ENCODE results near the gene RGS10. TPM values are rescaled to one million over a fixed set of nuclear protein-coding genes. Genes with fewer than 3 reads are reported as not detected.

Gene RGS10
- total and polyA plus RNA-seq, 9 of the 15 experiments (the other 6 are each of a cell fraction or from before 2014, with no cell fraction given): 31.9 to 123 (median 62.1) TPM

GRCh38 chr10:119541459-119542356 is 811 bp downstream of the RGS10 start:
- peak overlapping the region; percentile 77 for H3K4me2 ChIP-seq (ENCODE audit: insufficient read depth, low read length)
- under 1% methylated on average over 33 of the region's 57 CpGs for WGBS (ENCODE audit: insufficient coverage, low coverage, missing lambda C conversion rate)
- DNase-seq (ENCODE audit: extremely low read depth in 1 of 4, low spot score in 3 of 4) (peak in 3 of 4 experiments; percentile 26 to 37 (median 28)), ATAC-seq (peak; percentile 13), FAIRE-seq (no peak)
- ChIA-PET POLR2A (interaction anchor here (0.5 to 1.1 kb wide), 4 partner anchors 46 to 365 kb away, joined by 3 to 4 read pairs (median 4); no protein-coding TSS in a partner anchor), CTCF (ENCODE audit: low intra/inter-chr PET ratio) (no interaction called here)
- peaks cover 18 to 55% of the 10 kb centered on the region in 2 experiments for H3K4me1 ChIP-seq (replicated peaks in 1 of 2; ENCODE audit: control insufficient read depth in 2 of 2, insufficient read depth in 2 of 2, low read length in 2 of 2)
- H4K20me1 ChIP-seq (replicated peaks; ENCODE audit: control insufficient read depth, insufficient read depth, low read length): 0 out of 2 replicates have a peak, but pooled peaks cover 5% of the 10 kb centered on the region
- no peaks in the 10 kb centered on the region for H3K9me1 ChIP-seq (ENCODE audit: control insufficient read depth, insufficient read depth, low read length)
- H3K9ac ChIP-seq (ENCODE audit: insufficient read depth in 1 of 2, low read depth in 2 of 2, low read length in 2 of 2): peak overlapping the region; percentile 69 to 90
- in situ Hi-C loops (cut with MboI) (no loop called here), intact Hi-C loops (cut with micrococcal nuclease) (loop anchor here (5.0 to 10.0 kb wide), 4 partner anchors 44 to 334 kb away; partner anchors contain the start of genes BAG3 and GRK5)
- H2AFZ ChIP-seq (ENCODE audit: low read depth, low read length): peak overlapping the region; percentile 82; the same call in 1 of the 2 replicates
- H3K9me3 ChIP-seq (replicated peaks; ENCODE audit: control insufficient read depth, insufficient read depth, low read depth, low read length): no peaks in the 10 kb centered on the region
- H3K27ac ChIP-seq (ENCODE audit: extremely low read depth, low read depth, low read length): peak overlapping the region; percentile 75; the same call in 1 of the 3 replicates
- H3K27me3 ChIP-seq (ENCODE audit: control insufficient read depth in 2 of 2, insufficient read depth in 2 of 2, low read length in 2 of 2): no peaks in the 10 kb centered on the region
- peaks cover 5% of the 10 kb centered on the region; the same call in 1 of the 3 replicates for H3K36me3 ChIP-seq (ENCODE audit: control insufficient read depth, insufficient read depth, low read length)
- H3K4me3 ChIP-seq: peak overlapping the region; percentile 70
- peaks cover 57% of the 10 kb centered on the region for H3K79me2 ChIP-seq (ENCODE audit: control insufficient read depth, insufficient read depth, low read length)
- no TSS peak for BruUV-seq (replicated peaks)
- TF ChIP-seq UBTF (IDR thresholded peaks at IDR 0.05; ENCODE audit: borderline replicate concordance in 1 of 2, low read depth in 2 of 2, low read length in 2 of 2): peak in 1 of 2 experiments; percentile 20; a peak in 1 of 4 replicates
- TF ChIP-seq NONO (IDR thresholded peaks at IDR 0.05; ENCODE audit: low read depth in 2 of 2, low read length in 1 of 2): no peak
- TF ChIP-seq EGR1 (conservative IDR thresholded peaks at IDR 0.05): peak; percentile 85
- TF ChIP-seq HMGN3 (IDR thresholded peaks at IDR 0.05; ENCODE audit: borderline replicate concordance, extremely low read depth, insufficient read length, low read depth, low read length): no peak
- peak; percentile 7 for TF ChIP-seq HNRNPLL (IDR thresholded peaks at IDR 0.05; ENCODE audit: low read depth, low read length, poor library complexity, severe bottlenecking)
- TF ChIP-seq GABPB1 (CRISPR knock-in tag; IDR thresholded peaks at IDR 0.05): 0 out of 2 replicates have a peak, but pooled peaks have one; percentile 22
- TF ChIP-seq NR4A1 (CRISPR knock-in tag; IDR thresholded peaks at IDR 0.05): no peak
- TF ChIP-seq NR4A1 (tag; IDR thresholded peaks at IDR 0.05): no peak
- no peak for TF ChIP-seq ARID1B (IDR thresholded peaks at IDR 0.05)
- no peak for TF ChIP-seq ESRRA (IDR thresholded peaks at IDR 0.05; ENCODE audit: borderline replicate concordance, low read depth)
- no peak for TF ChIP-seq YBX1 (IDR thresholded peaks at IDR 0.05)
- TF ChIP-seq LCOR (CRISPR knock-in tag; IDR thresholded peaks at IDR 0.05): no peak
- TF ChIP-seq RBBP5 (IDR thresholded peaks at IDR 0.05; ENCODE audit: borderline replicate concordance, insufficient read depth, low read length, poor library complexity, severe bottlenecking): peak; percentile 58
- no peak for TF ChIP-seq YY1 (IDR thresholded peaks at IDR 0.05; ENCODE audit: borderline replicate concordance in 1 of 3, control insufficient read depth in 1 of 3, extremely low read depth in 1 of 3, insufficient read depth in 3 of 3, insufficient read length in 1 of 3, insufficient replicate concordance in 2 of 3, low read depth in 1 of 3, low read length in 2 of 3)
- TF ChIP-seq ZKSCAN3 (CRISPR knock-in tag; IDR thresholded peaks at IDR 0.05): no peak
- TF ChIP-seq ZBTB2 (IDR thresholded peaks at IDR 0.05): no peak
